ENCODE data around the gene ANKS1B. TPM values are rescaled to one million over a fixed set of nuclear protein-coding genes. Genes with fewer than 3 reads are reported as not detected.

The ANKS1B gene
- total RNA-seq, 4 donors from 2014 or later = 14.0 to 38.4 (median 28.6) TPM

DNA sequence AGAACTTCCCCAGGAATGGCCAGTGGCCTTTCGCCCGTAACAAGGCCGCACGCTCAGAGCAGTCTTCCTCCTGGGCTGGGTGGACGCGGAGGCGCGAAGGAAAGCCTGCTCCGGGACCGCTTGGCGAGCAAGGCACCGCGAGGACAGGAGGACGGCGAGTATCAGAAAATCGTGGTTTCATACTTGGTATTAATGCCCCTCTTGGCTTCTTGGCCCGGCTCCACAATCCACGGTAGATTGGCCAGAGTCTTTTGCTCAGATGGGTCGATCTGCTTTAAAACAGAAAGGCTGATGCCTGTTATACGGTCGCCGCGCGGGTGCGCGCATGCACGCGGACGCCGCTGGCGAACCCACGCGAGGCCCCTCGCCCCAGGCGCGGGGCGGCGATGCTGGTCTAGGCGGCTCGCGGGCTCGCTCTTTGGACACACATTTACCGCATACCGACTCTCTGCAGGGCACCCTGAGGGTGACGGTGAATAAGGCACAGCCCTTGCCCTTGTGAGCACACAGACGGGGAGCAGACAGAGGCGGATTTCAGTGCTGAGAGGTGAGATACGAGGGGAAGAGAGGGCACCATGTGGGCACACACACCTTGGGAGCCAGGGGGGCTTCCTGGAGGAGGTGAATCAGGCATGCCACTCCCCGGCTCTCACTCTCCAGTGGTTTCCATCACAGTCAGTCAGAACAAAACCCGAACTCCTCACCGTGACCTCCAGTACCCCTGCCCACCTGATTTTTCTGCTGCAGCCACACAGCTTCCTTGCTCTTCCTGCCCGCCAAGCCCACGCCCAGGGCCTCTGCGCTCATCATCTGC, 1239.0 kb downstream of the ANKS1B start:
- peaks cover 0 to 13% (median 0%) of the 10 kb centered on the region in 3 donors for H3K36me3 ChIP-seq
- H3K4me3 ChIP-seq = peak overlapping the region; percentile 15 to 60 (median 34)
- H3K27me3 ChIP-seq = peaks cover 0 to 9% of the 10 kb centered on the region in 2 donors
- no peak overlapping the region for H3K27ac ChIP-seq
- no peak for DNase-seq (ENCODE audit: low spot score in 2 of 2)
- TF ChIP-seq, protein P1, sequence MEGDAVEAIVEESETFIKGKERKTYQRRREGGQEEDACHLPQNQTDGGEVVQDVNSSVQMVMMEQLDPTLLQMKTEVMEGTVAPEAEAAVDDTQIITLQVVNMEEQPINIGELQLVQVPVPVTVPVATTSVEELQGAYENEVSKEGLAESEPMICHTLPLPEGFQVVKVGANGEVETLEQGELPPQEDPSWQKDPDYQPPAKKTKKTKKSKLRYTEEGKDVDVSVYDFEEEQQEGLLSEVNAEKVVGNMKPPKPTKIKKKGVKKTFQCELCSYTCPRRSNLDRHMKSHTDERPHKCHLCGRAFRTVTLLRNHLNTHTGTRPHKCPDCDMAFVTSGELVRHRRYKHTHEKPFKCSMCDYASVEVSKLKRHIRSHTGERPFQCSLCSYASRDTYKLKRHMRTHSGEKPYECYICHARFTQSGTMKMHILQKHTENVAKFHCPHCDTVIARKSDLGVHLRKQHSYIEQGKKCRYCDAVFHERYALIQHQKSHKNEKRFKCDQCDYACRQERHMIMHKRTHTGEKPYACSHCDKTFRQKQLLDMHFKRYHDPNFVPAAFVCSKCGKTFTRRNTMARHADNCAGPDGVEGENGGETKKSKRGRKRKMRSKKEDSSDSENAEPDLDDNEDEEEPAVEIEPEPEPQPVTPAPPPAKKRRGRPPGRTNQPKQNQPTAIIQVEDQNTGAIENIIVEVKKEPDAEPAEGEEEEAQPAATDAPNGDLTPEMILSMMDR (IDR thresholded peaks at IDR 0.05) = no peak
- no peak for TF ChIP-seq EP300 (IDR thresholded peaks at IDR 0.05)
- TF ChIP-seq POLR2A (IDR thresholded peaks at IDR 0.05) = no peak
- 10 to 12% methylated on average over 47 to 48 of the region's 54 CpGs for WGBS, 2 donors
- peaks cover 0 to 14% (median 0%) of the 10 kb centered on the region in 4 donors for H3K4me1 ChIP-seq
- H3K9me3 ChIP-seq = no peaks in the 10 kb centered on the region

DNA sequence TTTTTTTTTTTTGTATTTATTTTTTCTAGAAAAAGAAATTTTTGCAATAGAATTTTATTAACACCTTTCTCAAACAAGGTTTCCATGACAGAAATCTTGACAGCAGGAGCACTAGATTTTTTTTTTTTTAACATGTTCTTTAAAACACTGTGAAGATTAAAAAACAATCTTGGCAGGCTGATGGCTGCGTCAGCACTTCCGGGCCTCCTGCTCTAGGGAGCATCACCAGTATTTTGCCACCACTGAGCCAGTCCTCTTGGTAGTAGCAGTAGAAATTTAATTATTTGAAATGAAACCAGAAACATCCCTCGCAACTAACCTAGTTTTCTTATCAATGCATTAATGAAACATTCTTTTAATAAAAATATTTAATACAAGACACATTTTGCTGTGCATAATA, 1240.1 kb downstream of the ANKS1B start:
- TF ChIP-seq, protein P1 (IDR thresholded peaks at IDR 0.05) = no peak
- TF ChIP-seq POLR2A (IDR thresholded peaks at IDR 0.05) (no peak), EP300 (IDR thresholded peaks at IDR 0.05) (no peak)
- no peak for DNase-seq (ENCODE audit: low spot score in 2 of 2)
- no peak overlapping the region for H3K4me3 ChIP-seq
- no peak overlapping the region for H3K27ac ChIP-seq
- H3K27me3 ChIP-seq = peaks cover 0 to 9% of the 10 kb centered on the region in 2 donors
- H3K36me3 ChIP-seq = peaks cover 0 to 3% (median 0%) of the 10 kb centered on the region in 3 donors
- no peaks in the 10 kb centered on the region for H3K9me3 ChIP-seq
- peaks cover 0 to 14% (median 0%) of the 10 kb centered on the region in 4 donors for H3K4me1 ChIP-seq
- 87 to 92% methylated on average over 3 of the region's 3 CpGs for WGBS, 2 donors

DNA sequence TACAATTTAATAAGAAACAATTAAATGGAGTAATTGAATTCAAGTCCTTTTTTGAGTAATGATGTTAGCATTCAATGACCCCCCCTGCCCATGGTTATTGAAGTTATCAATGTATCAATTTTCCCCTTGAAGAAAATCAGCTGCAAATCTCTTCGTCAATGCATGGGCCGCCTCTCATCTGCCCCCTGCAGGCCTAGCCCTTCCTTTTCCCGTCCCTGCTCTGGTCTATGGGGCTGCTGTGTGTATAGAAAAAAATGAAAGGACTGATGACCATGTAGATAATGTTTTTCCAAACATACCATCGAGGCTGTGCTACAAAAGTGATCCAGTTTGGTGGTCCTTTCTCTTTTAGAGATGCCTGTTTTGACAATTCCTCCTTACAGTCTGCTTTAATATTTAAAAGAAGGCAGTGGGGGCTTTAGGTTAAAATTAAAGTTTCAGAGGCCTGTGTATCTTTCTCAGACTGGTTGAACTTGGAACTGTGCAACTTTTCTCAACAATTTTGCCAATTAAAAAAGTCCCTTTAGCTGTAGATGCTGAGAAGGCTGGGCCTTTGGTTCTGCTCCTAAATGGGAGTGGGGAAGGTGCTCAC, 1241.3 kb downstream of the ANKS1B start:
- 47 to 50% methylated on average over 4 of the region's 4 CpGs for WGBS, 2 donors
- Histone ChIP-seq H3K27ac (no peak overlapping the region), H3K4me1 (peaks cover 0 to 14% (median 0%) of the 10 kb centered on the region in 4 donors), H3K27me3 (peaks cover 0 to 9% of the 10 kb centered on the region in 2 donors), H3K4me3 (no peak overlapping the region), H3K9me3 (no peaks in the 10 kb centered on the region), H3K36me3 (no peaks in the 10 kb centered on the region)
- DNase-seq (ENCODE audit: low spot score in 2 of 2) = no peak
- TF ChIP-seq POLR2A (IDR thresholded peaks at IDR 0.05) (no peak), EP300 (IDR thresholded peaks at IDR 0.05) (no peak)
- TF ChIP-seq, protein P1 (IDR thresholded peaks at IDR 0.05) = peak in 2 of 5 experiments; percentile 26 to 40

DNA sequence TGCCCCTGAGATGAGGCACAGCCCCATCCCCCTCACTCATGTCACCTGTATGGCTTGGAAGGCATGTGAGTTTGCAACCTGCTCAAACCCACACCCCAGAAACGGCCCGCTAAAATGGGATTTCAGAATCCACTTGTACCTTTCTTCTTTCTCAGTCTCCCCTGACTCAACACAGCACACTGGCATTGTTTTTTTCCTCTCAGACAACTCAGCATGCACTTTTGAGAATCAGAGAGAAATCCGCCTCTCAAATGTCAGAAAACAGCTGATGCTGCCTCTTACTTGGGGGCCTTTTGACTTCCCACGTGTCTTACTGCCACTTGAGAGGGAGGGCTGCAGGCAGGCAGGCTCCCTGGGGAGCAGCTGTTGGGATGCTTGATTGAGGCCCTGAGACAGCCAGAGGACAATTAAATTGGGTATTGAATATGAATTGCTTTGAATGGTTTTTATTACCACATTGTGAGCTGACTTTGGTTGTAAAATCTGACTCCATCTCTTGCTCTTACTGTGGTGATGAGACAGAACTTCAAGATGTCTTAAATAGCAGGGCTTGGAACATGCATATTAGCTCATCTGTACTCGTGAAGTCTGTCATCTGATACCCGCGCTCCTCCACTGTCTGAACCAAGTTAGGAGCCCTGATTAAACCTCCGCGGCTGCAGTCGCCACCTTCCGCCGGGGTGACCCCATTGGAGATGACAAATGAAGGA, 1243.0 kb downstream of the ANKS1B start:
- no peaks in the 10 kb centered on the region for H3K9me3 ChIP-seq
- H3K4me1 ChIP-seq = peaks cover 0 to 21% (median 0%) of the 10 kb centered on the region in 4 donors
- 65 to 66% methylated on average over 12 of the region's 12 CpGs for WGBS, 2 donors
- DNase-seq (ENCODE audit: low spot score in 2 of 2) = no peak
- no peaks in the 10 kb centered on the region for H3K36me3 ChIP-seq
- no peak overlapping the region for H3K4me3 ChIP-seq
- H3K27me3 ChIP-seq = peaks cover 0 to 9% of the 10 kb centered on the region in 2 donors
- H3K27ac ChIP-seq = no peak overlapping the region
- TF ChIP-seq POLR2A (IDR thresholded peaks at IDR 0.05) = no peak
- TF ChIP-seq EP300 (IDR thresholded peaks at IDR 0.05) = no peak
- TF ChIP-seq, protein P1 (IDR thresholded peaks at IDR 0.05) = no peak
